HepG2 (cell line): Measurements from ENCODE around the gene MRRF. TPM values are rescaled to one million over a fixed set of nuclear protein-coding genes. Genes with fewer than 3 reads are reported as not detected.

Experiments used
- ATAC-seq: fragments of 200-7000 bp; cut with Tn5 transposase; 3 replicates; pipeline ENCODE4 v1.9.1; 2020; ENCODE audit warnings: mild to moderate bottlenecking, moderate library complexity
- BruUV-seq: library from RNA; stranded (reverse); fragments of 400-500 nt; replicated peaks from 2 replicates; lab custom pipeline; 2021; lab: Mats Ljungman, UMichigan
- CTCF ChIA-PET: fragments of 300-600 bp; formaldehyde crosslinking; extraction: SDS; loops from one replicate; lab custom pipeline; 2021; ENCODE audit warnings: low total read pairs, inconsistent platforms, low intra/inter-chr PET ratio; lab: Yijun Ruan, JAX
- POLR2A ChIA-PET: fragments of 350-600 bp; sonication (Branson Sonifier 250); formaldehyde crosslinking; loops from one replicate; lab custom pipeline; 2020; ENCODE audit warnings: antibody characterized with exemption, inconsistent platforms; lab: Yijun Ruan, JAX
- DNase-seq: peaks from one replicate; pipeline ENCODE4 v3.0.0-alpha.2; 2015; ENCODE audit warnings: low spot score
- FAIRE-seq: peaks from 3 replicates; lab custom pipeline; 2011; peaks lifted over from hg19 to GRCh38; lab: Jason Lieb, UNC
- H2AFZ ChIP-seq: one replicate; pipeline ENCODE4 v1.6.1; 2011; ENCODE audit warnings: low read length, inconsistent platforms
- H3K27ac ChIP-seq: fragments of 300-600 bp; 3 replicates; pipeline ENCODE4 v1.8.0; 2011; ENCODE audit warnings: mixed run types, mild to moderate bottlenecking, mixed read lengths, low read length, inconsistent platforms; ENCODE audit not compliant: insufficient read depth; ENCODE audit errors: extremely low read length
- H3K27me3 ChIP-seq, 2 experiments: fragments of 200-600 bp in 1 of 2; 2 replicates in 1 of 2; 3 replicates in 1 of 2; pipeline versions ENCODE4 v1.6.0 to v1.8.0; 2011; ENCODE audit warnings: low read length in 2 of 2, mild to moderate bottlenecking in 2 of 2, moderate library complexity in 2 of 2, inconsistent platforms in 1 of 2; ENCODE audit not compliant: insufficient read depth in 2 of 2, control insufficient read depth in 1 of 2
- H3K36me3 ChIP-seq, 2 experiments: fragments of 200-600 bp in 1 of 2; replicated peaks in 1 of 2; 2 replicates in 1 of 2; 3 replicates in 1 of 2; pipeline versions ENCODE4 v1.5.1 to v1.8.0; 2011; ENCODE audit warnings: low read length in 2 of 2, inconsistent platforms in 1 of 2; ENCODE audit not compliant: insufficient read depth in 2 of 2, control insufficient read depth in 1 of 2
- H3K4me1 ChIP-seq: 2 replicates; pipeline ENCODE4 v1.5.1; 2012; ENCODE audit warnings: low read length, inconsistent platforms; ENCODE audit not compliant: insufficient read depth
- H3K4me2 ChIP-seq: 2 replicates; pipeline ENCODE4 v1.6.0; 2011; ENCODE audit warnings: low read depth, low read length, inconsistent platforms
- H3K4me3 ChIP-seq, 3 experiments: fragments of 200-600 bp in 1 of 3; sonication (generic), shearing (Covaris generic) in 1 of 3; replicated peaks in 1 of 3; 2 replicates each; pipeline ENCODE4 v1.5.1; 2011 to 2016; ENCODE audit warnings: low read length in 3 of 3, inconsistent platforms in 2 of 3, low read depth in 2 of 3, mild to moderate bottlenecking in 2 of 3, control low read depth in 1 of 3, mixed read lengths in 1 of 3; ENCODE audit not compliant: insufficient read depth in 1 of 3
- H3K79me2 ChIP-seq: one replicate; pipeline ENCODE4 v1.6.1; 2011; ENCODE audit warnings: low read length, inconsistent platforms; ENCODE audit not compliant: insufficient read depth
- H3K9ac ChIP-seq: 2 replicates; pipeline ENCODE4 v1.6.0; 2011; ENCODE audit warnings: mild to moderate bottlenecking, low read depth, low read length, inconsistent platforms; ENCODE audit not compliant: insufficient read depth
- H3K9me3 ChIP-seq: 2 replicates; pipeline ENCODE4 v1.5.1; 2012; ENCODE audit warnings: mild to moderate bottlenecking, low read length
- H4K20me1 ChIP-seq: 2 replicates; pipeline ENCODE4 v1.6.0; 2011; ENCODE audit warnings: inconsistent platforms, mild to moderate bottlenecking, low read length, moderate library complexity; ENCODE audit not compliant: insufficient read depth
- CBFB ChIP-seq: sonication (generic); formaldehyde crosslinking; IDR thresholded peaks from 2 replicates; pipeline ENCODE4 v1.4.0; 2020; ENCODE audit warnings: missing genetic modification reagents
- HNF4A ChIP-seq: sonication (generic); formaldehyde crosslinking; IDR thresholded peaks from 2 replicates; pipeline ENCODE4 v1.4.0; 2020; ENCODE audit warnings: missing genetic modification reagents
- NCOA1 ChIP-seq: sonication (generic); formaldehyde crosslinking; IDR thresholded peaks from 2 replicates; pipeline ENCODE4 v1.9.0; 2021; ENCODE audit warnings: missing genetic modification reagents
- SPEN ChIP-seq: sonication (generic); formaldehyde crosslinking; IDR thresholded peaks from 2 replicates; pipeline ENCODE4 v1.5.1; 2020; ENCODE audit warnings: low read depth, mild to moderate bottlenecking, missing genetic modification reagents
- USF2 ChIP-seq, 2 experiments: sonication (generic) in 1 of 2; formaldehyde crosslinking in 1 of 2; IDR thresholded peaks; 2 replicates each; pipeline versions ENCODE4 v1.5.1 to v1.6.1; 2011 to 2020; ENCODE audit warnings: borderline replicate concordance in 1 of 2, low read depth in 1 of 2, low read length in 1 of 2, mild to moderate bottlenecking in 1 of 2, missing genetic modification reagents in 1 of 2, moderate library complexity in 1 of 2
- ZNF280D ChIP-seq: sonication (generic); formaldehyde crosslinking; IDR thresholded peaks from 2 replicates; pipeline ENCODE4 v1.5.1; 2020; ENCODE audit warnings: mild to moderate bottlenecking, missing genetic modification reagents
- ZNF343 ChIP-seq: sonication (generic); formaldehyde crosslinking; IDR thresholded peaks from 2 replicates; pipeline ENCODE4 v1.4.0; 2020; ENCODE audit warnings: mild to moderate bottlenecking, missing genetic modification reagents
- WGBS: methylation state at CpG from one replicate; pipeline ENCODE4 v1.1.6; 2017; ENCODE audit warnings: low lambda C conversion rate; 5-methylcytosine and 5-hydroxymethylcytosine counted together
- in situ Hi-C: cut with HindIII; loops from 2 replicates; pipeline ENCODE4 v1.10.0; 2017; ENCODE audit warnings: low pct_unique_long_range_greater_than_20kb; ENCODE audit not compliant: extremely low pct_ligation_motif_present
- intact Hi-C: fragments of 100-400 bp; cut with micrococcal nuclease; formaldehyde crosslinking; loops from one replicate; pipeline ENCODE4 v1.10.0; 2022; ENCODE audit not compliant: unreplicated experiment
- polyA plus RNA-seq, 8 experiments: library from polyadenylated mRNA; depleted of rRNA in 3 of 8; stranded (reverse) in 7 of 8; unstranded in 1 of 8; fragments of >200 nt; fragmentation: Illumina TruSeq in 4 of 8; extraction: Trizol in 4 of 8; gene quantifications; 2 replicates each; pipeline versions ENCODE4 v1.2.1 to v1.2.3, GENCODE V29; 2011 to 2016; ENCODE audit warnings: low read depth in 4 of 8, missing spikeins in 1 of 8, mixed read lengths in 1 of 8; ENCODE audit not compliant: insufficient read depth in 1 of 8
- total RNA-seq, 5 experiments: library from RNA; depleted of rRNA; stranded (reverse); fragments of >200 nt; fragmentation: Illumina TruSeq; extraction: Trizol; gene quantifications; 2 replicates each; pipeline ENCODE4 v1.2.3, GENCODE V29; 2016; ENCODE audit warnings: low read depth in 1 of 5
- TF ChIP-seq, protein P1 (sequence below): sonication (generic); formaldehyde crosslinking; IDR thresholded peaks from 2 replicates; pipeline ENCODE4 v1.5.0; 2020; ENCODE audit warnings: mild to moderate bottlenecking, low read depth, missing genetic modification reagents, borderline replicate concordance
- TF ChIP-seq, protein P2 (sequence below): sonication (generic); formaldehyde crosslinking; IDR thresholded peaks from 2 replicates; pipeline ENCODE4 v1.4.0; 2020; ENCODE audit warnings: missing genetic modification reagents, low read depth, mild to moderate bottlenecking, borderline replicate concordance

Gene MRRF
- total and polyA plus RNA-seq, 2 of the 13 experiments (the other 11 are each of a cell fraction or from before 2014, with no cell fraction given): 37.3 to 44.3 TPM

- TF ChIP-seq ZNF280D (CRISPR knock-in tag): no peak
- TF ChIP-seq, protein P1, sequence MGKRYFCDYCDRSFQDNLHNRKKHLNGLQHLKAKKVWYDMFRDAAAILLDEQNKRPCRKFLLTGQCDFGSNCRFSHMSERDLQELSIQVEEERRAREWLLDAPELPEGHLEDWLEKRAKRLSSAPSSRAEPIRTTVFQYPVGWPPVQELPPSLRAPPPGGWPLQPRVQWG (CRISPR knock-in tag): no peak
- TF ChIP-seq, protein P2, sequence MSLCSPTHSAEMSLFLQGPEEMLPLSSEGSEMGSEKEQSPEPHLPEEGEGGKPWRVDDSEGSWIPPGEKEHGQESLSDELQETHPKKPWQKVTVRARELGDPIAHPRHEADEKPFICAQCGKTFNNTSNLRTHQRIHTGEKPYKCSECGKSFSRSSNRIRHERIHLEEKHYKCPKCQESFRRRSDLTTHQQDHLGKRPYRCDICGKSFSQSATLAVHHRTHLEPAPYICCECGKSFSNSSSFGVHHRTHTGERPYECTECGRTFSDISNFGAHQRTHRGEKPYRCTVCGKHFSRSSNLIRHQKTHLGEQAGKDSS (CRISPR knock-in tag): no peak
Measured at GRCh38 chr9:122291458-122291857, 26.8 kb downstream of the MRRF start (continued).

- 91% methylated on average over 4 of the region's 4 CpGs for WGBS
- intact Hi-C loops (no loop called here), in situ Hi-C loops (no loop called here)
- FAIRE-seq: no peak
- no peaks in the 10 kb centered on the region for H3K79me2 ChIP-seq
- H3K27ac ChIP-seq: no peak overlapping the region
- no peaks in the 10 kb centered on the region for H3K4me1 ChIP-seq
- H3K27me3 ChIP-seq: no peaks in the 10 kb centered on the region
- no peaks in the 10 kb centered on the region for H4K20me1 ChIP-seq
- ATAC-seq: no peak
- DNase-seq: no peak
- H3K4me2 ChIP-seq: no peak overlapping the region
- no peak overlapping the region for H3K4me3 ChIP-seq
- H3K9me3 ChIP-seq: no peaks in the 10 kb centered on the region
- CTCF ChIA-PET: no interaction called here
- BruUV-seq: no TSS peak
- no peak overlapping the region for H2AFZ ChIP-seq
- POLR2A ChIA-PET: no interaction called here
- H3K9ac ChIP-seq: no peak overlapping the region
- peaks cover 15 to 54% of the 10 kb centered on the region in 2 experiments for H3K36me3 ChIP-seq
- TF ChIP-seq CBFB (no peak), HNF4A (CRISPR knock-in tag) (no peak), ZNF343 (CRISPR knock-in tag) (no peak), SPEN (CRISPR knock-in tag) (no peak), USF2 (IDR thresholded peaks at IDR 0.05; ENCODE audit: low read depth, low read length) (no peak), USF2 (CRISPR knock-in tag; IDR thresholded peaks at IDR 0.05; ENCODE audit: borderline replicate concordance) (no peak), NCOA1 (CRISPR knock-in tag) (no peak)
Measured at GRCh38 chr9:122294531-122294930, 29.8 kb downstream of the MRRF start.
